ENCODE data around the gene CAMK2D. TPM values are rescaled to one million over a fixed set of nuclear protein-coding genes. Genes with fewer than 3 reads are reported as not detected.

The CAMK2D gene
- total RNA-seq, 1 experiment from 2014 or later = 165 TPM

DNA sequence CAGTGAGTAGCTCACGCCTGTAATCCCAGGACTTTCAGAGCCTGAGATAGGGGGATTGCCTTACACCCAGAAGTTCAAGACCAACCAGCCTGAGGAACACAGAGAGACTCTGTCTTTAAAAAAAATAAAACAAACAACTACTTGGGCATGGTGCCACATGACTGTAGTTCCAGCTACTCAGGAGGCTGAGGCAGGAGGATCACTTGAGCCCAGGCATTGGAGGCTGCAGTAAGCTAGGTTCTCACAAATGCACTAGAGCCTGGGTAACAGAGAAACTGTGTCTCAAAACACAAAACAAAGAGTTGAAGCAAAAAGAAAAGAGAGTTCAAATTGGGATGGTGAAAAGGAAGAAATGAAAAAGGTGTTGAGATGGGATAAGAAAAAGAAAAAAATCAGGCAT is 10.8 kb downstream of the CAMK2D start:
- no peak overlapping the region for H2AFZ ChIP-seq (ENCODE audit: low read length)
- no peaks in the 10 kb centered on the region for H4K20me1 ChIP-seq (ENCODE audit: insufficient read depth, low read depth, low read length)
- H3K9me3 ChIP-seq (ENCODE audit: low read length) = no peaks in the 10 kb centered on the region
- H3K79me2 ChIP-seq (ENCODE audit: low read length) = peaks cover 92% of the 10 kb centered on the region
- peaks cover 9% of the 10 kb centered on the region for H3K4me1 ChIP-seq (ENCODE audit: low read length)
- no peak overlapping the region for H3K4me2 ChIP-seq (ENCODE audit: low read depth, low read length, poor library complexity, severe bottlenecking)
- H3K9ac ChIP-seq (ENCODE audit: low read length) = no peak overlapping the region
- peaks cover 76% of the 10 kb centered on the region for H3K36me3 ChIP-seq (ENCODE audit: insufficient read depth, low read length)
- H3K27me3 ChIP-seq (ENCODE audit: low read length) = no peaks in the 10 kb centered on the region
- H3K4me3 ChIP-seq (ENCODE audit: low read length) = no peak overlapping the region
- H3K9me2 ChIP-seq (replicated peaks; ENCODE audit: insufficient read depth, low read length) = no peaks in the 10 kb centered on the region
- H3K27ac ChIP-seq (ENCODE audit: low read length) = no peak overlapping the region
- DNase-seq = no peak

DNA sequence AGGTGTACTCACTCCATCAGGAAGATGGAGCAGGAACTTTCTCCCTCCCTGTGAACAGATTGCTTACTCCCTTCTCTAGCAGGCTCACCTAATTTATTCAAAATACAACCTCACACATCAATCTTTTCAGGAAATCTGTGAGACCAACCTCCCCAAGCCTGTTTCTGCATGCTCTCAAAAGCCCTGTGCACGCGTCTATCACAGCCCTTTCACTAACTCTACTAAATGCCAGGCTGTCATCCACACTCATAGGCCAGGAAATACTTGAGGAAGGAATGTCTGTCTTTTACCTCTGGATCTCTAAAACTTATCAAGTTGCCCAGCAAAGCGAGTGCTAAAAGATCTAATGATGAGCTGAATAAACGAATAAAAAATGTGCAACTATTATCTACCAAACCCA is 11.2 kb downstream of the CAMK2D start:
- no peak for DNase-seq
- Histone ChIP-seq H4K20me1 (ENCODE audit: insufficient read depth, low read depth, low read length) (no peaks in the 10 kb centered on the region), H2AFZ (ENCODE audit: low read length) (no peak overlapping the region), H3K4me3 (ENCODE audit: low read length) (no peak overlapping the region), H3K4me1 (ENCODE audit: low read length) (peaks cover 5% of the 10 kb centered on the region), H3K9me3 (ENCODE audit: low read length) (no peaks in the 10 kb centered on the region), H3K27me3 (ENCODE audit: low read length) (no peaks in the 10 kb centered on the region), H3K79me2 (ENCODE audit: low read length) (peaks cover 92% of the 10 kb centered on the region), H3K9me2 (replicated peaks; ENCODE audit: insufficient read depth, low read length) (no peaks in the 10 kb centered on the region), H3K9ac (ENCODE audit: low read length) (no peak overlapping the region), H3K4me2 (ENCODE audit: low read depth, low read length, poor library complexity, severe bottlenecking) (no peak overlapping the region), H3K36me3 (ENCODE audit: insufficient read depth, low read length) (peaks cover 76% of the 10 kb centered on the region), H3K27ac (ENCODE audit: low read length) (no peak overlapping the region)

DNA sequence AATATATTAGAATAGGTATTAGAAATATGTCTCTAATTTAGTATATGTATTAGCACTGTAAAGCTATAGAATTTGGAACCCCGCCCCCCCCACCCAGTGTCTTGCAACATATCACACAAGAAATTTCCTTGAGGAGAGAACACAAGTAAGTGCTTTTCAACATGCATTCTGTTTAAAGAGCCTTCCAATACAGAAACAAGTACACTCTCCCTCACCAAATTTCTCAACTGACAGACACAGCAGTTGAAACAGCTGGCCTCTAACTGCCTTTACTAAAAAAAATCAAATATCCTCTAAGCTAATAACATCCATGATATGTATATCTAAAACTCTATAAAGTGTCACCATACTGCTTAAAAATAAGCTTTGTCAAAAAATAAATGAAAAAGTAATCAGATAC is 12.4 kb downstream of the CAMK2D start:
- H3K27me3 ChIP-seq (ENCODE audit: low read length) = no peaks in the 10 kb centered on the region
- H3K4me2 ChIP-seq (ENCODE audit: low read depth, low read length, poor library complexity, severe bottlenecking) = no peak overlapping the region
- H2AFZ ChIP-seq (ENCODE audit: low read length) = no peak overlapping the region
- no peaks in the 10 kb centered on the region for H4K20me1 ChIP-seq (ENCODE audit: insufficient read depth, low read depth, low read length)
- H3K4me1 ChIP-seq (ENCODE audit: low read length) = peaks cover 2% of the 10 kb centered on the region; the same call in 1 of the 2 replicates
- no peak overlapping the region for H3K9ac ChIP-seq (ENCODE audit: low read length)
- H3K9me2 ChIP-seq (replicated peaks; ENCODE audit: insufficient read depth, low read length) = no peaks in the 10 kb centered on the region
- H3K4me3 ChIP-seq (ENCODE audit: low read length) = no peak overlapping the region
- H3K27ac ChIP-seq (ENCODE audit: low read length) = no peak overlapping the region
- H3K79me2 ChIP-seq (ENCODE audit: low read length) = peaks cover 92% of the 10 kb centered on the region
- DNase-seq = no peak
- peaks cover 76% of the 10 kb centered on the region for H3K36me3 ChIP-seq (ENCODE audit: insufficient read depth, low read length)
- no peaks in the 10 kb centered on the region for H3K9me3 ChIP-seq (ENCODE audit: low read length)

DNA sequence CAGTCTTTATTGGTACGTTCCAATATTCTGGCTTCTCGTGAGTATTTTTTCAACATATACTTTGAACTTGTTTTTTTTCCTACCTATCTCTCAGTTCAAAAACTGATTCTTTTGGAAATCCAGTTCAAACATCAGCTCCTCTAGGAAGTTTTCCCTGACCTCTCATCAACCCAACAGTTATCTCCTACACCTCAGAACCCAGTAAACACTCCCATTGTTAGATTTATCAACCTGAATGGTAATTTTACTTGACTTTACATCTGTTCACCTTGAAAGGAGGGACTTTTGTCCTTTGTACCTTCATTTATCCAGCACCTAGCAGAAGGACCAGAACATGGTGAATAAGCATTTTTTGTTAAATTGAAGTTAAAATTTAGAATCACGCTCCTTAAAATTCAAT is 13.6 kb downstream of the CAMK2D start:
- Histone ChIP-seq H3K27ac (ENCODE audit: low read length) (no peak overlapping the region), H3K27me3 (ENCODE audit: low read length) (no peaks in the 10 kb centered on the region), H3K4me2 (ENCODE audit: low read depth, low read length, poor library complexity, severe bottlenecking) (no peak overlapping the region), H3K9me3 (ENCODE audit: low read length) (no peaks in the 10 kb centered on the region), H3K79me2 (ENCODE audit: low read length) (peaks cover 93% of the 10 kb centered on the region), H3K9ac (ENCODE audit: low read length) (no peak overlapping the region), H3K9me2 (replicated peaks; ENCODE audit: insufficient read depth, low read length) (no peaks in the 10 kb centered on the region), H3K4me1 (ENCODE audit: low read length) (peaks cover 5% of the 10 kb centered on the region; the same call in 1 of the 2 replicates), H2AFZ (ENCODE audit: low read length) (no peak overlapping the region), H3K36me3 (ENCODE audit: insufficient read depth, low read length) (peaks cover 77% of the 10 kb centered on the region), H3K4me3 (ENCODE audit: low read length) (no peak overlapping the region), H4K20me1 (ENCODE audit: insufficient read depth, low read depth, low read length) (no peaks in the 10 kb centered on the region)
- no peak for DNase-seq

DNA sequence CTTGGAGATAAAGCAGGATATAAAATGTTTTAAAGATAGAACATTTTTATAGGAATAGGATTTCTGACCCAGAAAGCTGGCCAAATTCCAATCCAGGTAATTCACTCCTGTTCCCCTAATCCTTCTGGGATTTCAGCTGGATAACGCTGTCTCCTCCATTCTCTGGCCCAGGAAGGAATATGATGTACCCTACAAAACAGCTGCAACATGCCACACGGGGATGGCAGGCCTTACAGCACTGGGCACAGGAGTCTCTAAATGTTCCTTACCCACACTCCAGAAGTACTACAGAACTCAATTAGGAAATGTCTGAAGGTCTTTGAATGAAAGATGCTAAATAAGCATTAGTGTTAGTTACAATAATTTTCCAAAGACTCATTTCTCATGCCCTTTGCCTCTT is 15.8 kb downstream of the CAMK2D start:
- Histone ChIP-seq H3K4me1 (ENCODE audit: low read length) (peaks cover 13% of the 10 kb centered on the region; the same call in 1 of the 2 replicates), H3K9me2 (replicated peaks; ENCODE audit: insufficient read depth, low read length) (no peaks in the 10 kb centered on the region), H3K9me3 (ENCODE audit: low read length) (no peaks in the 10 kb centered on the region), H3K27me3 (ENCODE audit: low read length) (no peaks in the 10 kb centered on the region), H3K27ac (ENCODE audit: low read length) (no peak overlapping the region), H4K20me1 (ENCODE audit: insufficient read depth, low read depth, low read length) (no peaks in the 10 kb centered on the region), H3K9ac (ENCODE audit: low read length) (no peak overlapping the region), H3K79me2 (ENCODE audit: low read length) (peaks cover 94% of the 10 kb centered on the region), H2AFZ (ENCODE audit: low read length) (no peak overlapping the region), H3K36me3 (ENCODE audit: insufficient read depth, low read length) (peaks cover 81% of the 10 kb centered on the region), H3K4me3 (ENCODE audit: low read length) (no peak overlapping the region), H3K4me2 (ENCODE audit: low read depth, low read length, poor library complexity, severe bottlenecking) (no peak overlapping the region)
- no peak for DNase-seq

DNA sequence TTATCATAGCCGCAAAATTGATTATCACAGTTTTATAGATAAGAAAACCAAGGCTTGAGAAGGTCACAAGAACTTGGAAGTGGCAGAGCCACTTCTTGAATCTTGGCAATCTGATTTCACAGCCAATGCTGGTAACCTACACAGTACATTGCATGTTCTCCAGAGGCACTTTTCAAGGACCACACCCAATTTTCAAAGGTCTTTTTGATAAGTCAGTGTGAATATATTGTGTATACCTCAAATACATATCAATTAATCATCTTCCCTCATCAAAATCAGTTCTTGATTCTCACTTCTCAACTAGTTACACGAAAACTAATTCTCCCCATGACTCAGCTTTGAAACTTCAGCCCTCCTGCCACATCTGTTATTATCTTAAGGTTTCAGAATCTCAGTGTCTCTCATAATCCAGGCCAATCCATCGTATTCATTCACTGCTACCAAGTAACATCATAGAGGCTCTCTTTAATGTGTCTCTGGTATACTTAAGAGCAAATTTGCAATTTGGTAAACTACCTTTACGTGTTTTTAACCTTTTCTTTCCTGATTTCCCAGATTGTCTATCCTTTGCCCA is 16.8 kb downstream of the CAMK2D start:
- Histone ChIP-seq H3K9me3 (ENCODE audit: low read length) (no peaks in the 10 kb centered on the region), H3K4me3 (ENCODE audit: low read length) (no peak overlapping the region), H3K27me3 (ENCODE audit: low read length) (no peaks in the 10 kb centered on the region), H2AFZ (ENCODE audit: low read length) (no peak overlapping the region), H3K27ac (ENCODE audit: low read length) (no peak overlapping the region), H3K4me2 (ENCODE audit: low read depth, low read length, poor library complexity, severe bottlenecking) (no peak overlapping the region), H3K4me1 (ENCODE audit: low read length) (peaks cover 22% of the 10 kb centered on the region), H4K20me1 (ENCODE audit: insufficient read depth, low read depth, low read length) (no peaks in the 10 kb centered on the region), H3K36me3 (ENCODE audit: insufficient read depth, low read length) (peaks cover 77% of the 10 kb centered on the region), H3K79me2 (ENCODE audit: low read length) (peaks cover 94% of the 10 kb centered on the region), H3K9me2 (replicated peaks; ENCODE audit: insufficient read depth, low read length) (no peaks in the 10 kb centered on the region), H3K9ac (ENCODE audit: low read length) (no peak overlapping the region)
- DNase-seq = no peak

DNA sequence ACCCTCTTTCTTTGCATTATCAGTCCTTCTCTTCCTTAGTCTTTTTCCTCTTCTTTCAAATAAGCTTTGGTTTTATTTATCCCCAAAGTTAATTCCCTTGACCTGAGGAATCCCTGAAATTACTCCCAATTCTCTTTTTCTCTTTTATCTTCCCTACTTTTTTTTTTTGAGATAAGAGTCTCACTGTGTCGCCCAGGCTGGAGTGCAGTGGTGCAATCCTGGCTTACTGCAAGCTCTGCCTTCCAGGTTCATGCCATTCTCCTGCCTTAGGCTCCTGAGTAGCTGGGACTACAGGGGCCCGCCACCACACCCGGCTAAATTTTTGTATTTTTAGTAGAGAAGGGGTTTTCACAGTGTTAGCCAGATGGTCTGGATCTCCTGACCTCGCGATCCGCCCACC is 17.8 kb downstream of the CAMK2D start:
- Histone ChIP-seq H3K27me3 (ENCODE audit: low read length) (no peaks in the 10 kb centered on the region), H3K36me3 (ENCODE audit: insufficient read depth, low read length) (peaks cover 82% of the 10 kb centered on the region), H3K9ac (ENCODE audit: low read length) (no peak overlapping the region), H3K4me3 (ENCODE audit: low read length) (no peak overlapping the region), H3K79me2 (ENCODE audit: low read length) (peaks cover 97% of the 10 kb centered on the region), H4K20me1 (ENCODE audit: insufficient read depth, low read depth, low read length) (no peaks in the 10 kb centered on the region), H3K27ac (ENCODE audit: low read length) (no peak overlapping the region), H3K4me1 (ENCODE audit: low read length) (peaks cover 32% of the 10 kb centered on the region), H3K9me2 (replicated peaks; ENCODE audit: insufficient read depth, low read length) (no peaks in the 10 kb centered on the region), H3K4me2 (ENCODE audit: low read depth, low read length, poor library complexity, severe bottlenecking) (no peak overlapping the region), H2AFZ (ENCODE audit: low read length) (no peak overlapping the region), H3K9me3 (ENCODE audit: low read length) (no peaks in the 10 kb centered on the region)
- no peak for DNase-seq

DNA sequence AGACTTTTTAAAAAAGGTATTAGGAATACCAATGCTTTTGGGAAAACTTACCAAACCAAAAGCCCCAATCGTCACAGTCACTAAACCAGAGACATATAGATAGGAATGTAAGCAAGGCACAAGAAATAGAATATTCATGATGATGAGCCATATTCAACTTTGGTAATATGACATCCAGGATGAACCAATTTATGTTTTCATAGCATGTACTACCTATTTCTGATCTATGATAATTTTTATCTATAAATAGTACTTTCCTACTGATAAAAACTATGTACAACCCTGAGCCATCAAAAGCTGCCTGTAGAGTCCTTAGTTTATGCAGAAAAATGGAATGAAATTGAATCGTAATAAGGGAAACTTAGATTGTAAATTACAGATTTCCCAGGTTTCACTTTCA is 18.9 kb downstream of the CAMK2D start:
- no peaks in the 10 kb centered on the region for H3K9me2 ChIP-seq (replicated peaks; ENCODE audit: insufficient read depth, low read length)
- no peak overlapping the region for H3K4me2 ChIP-seq (ENCODE audit: low read depth, low read length, poor library complexity, severe bottlenecking)
- H3K36me3 ChIP-seq (ENCODE audit: insufficient read depth, low read length) = peaks cover 80% of the 10 kb centered on the region
- H3K79me2 ChIP-seq (ENCODE audit: low read length) = peaks cover 98% of the 10 kb centered on the region
- H3K9ac ChIP-seq (ENCODE audit: low read length) = no peak overlapping the region
- no peak overlapping the region for H3K4me3 ChIP-seq (ENCODE audit: low read length)
- H3K9me3 ChIP-seq (ENCODE audit: low read length) = no peaks in the 10 kb centered on the region
- H3K4me1 ChIP-seq (ENCODE audit: low read length) = peaks cover 32% of the 10 kb centered on the region
- no peaks in the 10 kb centered on the region for H3K27me3 ChIP-seq (ENCODE audit: low read length)
- H4K20me1 ChIP-seq (ENCODE audit: insufficient read depth, low read depth, low read length) = no peaks in the 10 kb centered on the region
- no peak overlapping the region for H3K27ac ChIP-seq (ENCODE audit: low read length)
- DNase-seq = no peak
- no peak overlapping the region for H2AFZ ChIP-seq (ENCODE audit: low read length)

Measured in Karpas-422 (cell line).